Uterus (tissue), 4 donors: ENCODE data around the gene KIF26B. TPM values are rescaled to one million over a fixed set of nuclear protein-coding genes. Genes with fewer than 3 reads are reported as not detected.

Experiments
- DNase-seq, 2 donors: peaks; one replicate each; pipeline ENCODE4 v3.0.0-alpha.2; 2019 to 2020
- H3K27ac ChIP-seq, 2 donors: fragments of 200-600 bp; sonication (generic); 1 replicate in 1 of 2; 2 replicates in 1 of 2; pipeline ENCODE4 v1.5.1; 2016 to 2018
- H3K27me3 ChIP-seq, 2 donors: fragments of 200-600 bp; sonication (generic); one replicate each; pipeline ENCODE4 v1.5.1; 2018 to 2019; ENCODE audit warnings: control low read depth in 1 of 2
- H3K36me3 ChIP-seq, 2 donors: fragments of 200-600 bp; sonication (generic); one replicate each; pipeline ENCODE4 v1.5.1; 2019; ENCODE audit warnings: control low read depth in 1 of 2
- H3K4me1 ChIP-seq, 2 donors: fragments of 200-600 bp; sonication (generic); one replicate each; pipeline ENCODE4 v1.5.1; 2018 to 2019; ENCODE audit warnings: control low read depth in 1 of 2
- H3K4me3 ChIP-seq, 2 donors: fragments of 200-600 bp; sonication (generic); 1 replicate in 1 of 2; 2 replicates in 1 of 2; pipeline ENCODE4 v1.5.1; 2018 to 2019; ENCODE audit warnings: mild to moderate bottlenecking in 1 of 2
- H3K9me3 ChIP-seq, 2 donors: fragments of 200-600 bp; sonication (generic); one replicate each; pipeline ENCODE4 v1.5.1; 2019; ENCODE audit warnings: control low read depth in 1 of 2
- CTCF ChIP-seq, 4 experiments: fragments of 200-600 bp in 2 of 4; fragments of 450-650 bp in 2 of 4; sonication (generic) in 2 of 4; IDR thresholded peaks; one replicate each; pipeline ENCODE4 v1.5.1; 2016 to 2019; ENCODE audit warnings: antibody characterized with exemption in 4 of 4, mild to moderate bottlenecking in 2 of 4, moderate library complexity in 1 of 4
- POLR2A ChIP-seq, 2 donors: fragments of 450-650 bp; IDR thresholded peaks; one replicate each; pipeline ENCODE4 v1.6.1; 2016; ENCODE audit warnings: antibody characterized with exemption in 2 of 2, mild to moderate bottlenecking in 1 of 2, moderate library complexity in 1 of 2
- intact Hi-C: fragments of 100-400 bp; cut with DNase I; formaldehyde crosslinking; loops from one replicate; pipeline ENCODE4 v1.15.1; 2023; ENCODE audit warnings: low total_unique reads
- total RNA-seq, 4 donors: library from RNA; depleted of rRNA in 3 of 4; stranded (reverse); fragments of >200 nt in 3 of 4; gene quantifications; one replicate each; pipeline versions ENCODE4 v1.1.0 to v1.2.4, GENCODE V29; 2014 to 2023
- donor health status: DM: yes; HTN: yes; CAD: no.

The KIF26B gene
- total RNA-seq, 4 donors from 2014 or later: 0.27 to 17.4 (median 1.3) TPM; not detected in 1

GRCh38 chr1:245222931-245223595 is 68.3 kb downstream of the KIF26B start:
- Histone ChIP-seq H3K36me3 (no peaks in the 10 kb centered on the region), H3K27ac (no peak overlapping the region), H3K9me3 (no peaks in the 10 kb centered on the region), H3K4me1 (no peaks in the 10 kb centered on the region), H3K4me3 (no peak overlapping the region), H3K27me3 (no peaks in the 10 kb centered on the region)
- TF ChIP-seq CTCF (IDR thresholded peaks at IDR 0.05): no peak
- no peak for TF ChIP-seq POLR2A (IDR thresholded peaks at IDR 0.05)
- intact Hi-C loops: no loop called here
- DNase-seq: no peak

GRCh38 chr1:245225322-245226202 is 70.8 kb downstream of the KIF26B start:
- no peak overlapping the region for H3K27ac ChIP-seq
- no peak for TF ChIP-seq CTCF (IDR thresholded peaks at IDR 0.05)
- no peak for TF ChIP-seq POLR2A (IDR thresholded peaks at IDR 0.05)
- intact Hi-C loops: no loop called here
- H3K4me3 ChIP-seq: no peak overlapping the region
- H3K4me1 ChIP-seq: no peaks in the 10 kb centered on the region
- H3K27me3 ChIP-seq: no peaks in the 10 kb centered on the region
- H3K9me3 ChIP-seq: no peaks in the 10 kb centered on the region
- no peak for DNase-seq
- H3K36me3 ChIP-seq: no peaks in the 10 kb centered on the region

GRCh38 chr1:245226203-245226499 is 71.4 kb downstream of the KIF26B start:
- intact Hi-C loops: no loop called here
- H3K4me1 ChIP-seq: no peaks in the 10 kb centered on the region

GRCh38 chr1:245229051-245229450 is 74.3 kb downstream of the KIF26B start:
- Histone ChIP-seq H3K27me3 (no peaks in the 10 kb centered on the region), H3K4me1 (no peaks in the 10 kb centered on the region), H3K36me3 (no peaks in the 10 kb centered on the region), H3K27ac (no peak overlapping the region), H3K4me3 (no peak overlapping the region), H3K9me3 (no peaks in the 10 kb centered on the region)
- DNase-seq: no peak
- no peak for TF ChIP-seq POLR2A (IDR thresholded peaks at IDR 0.05)
- TF ChIP-seq CTCF (IDR thresholded peaks at IDR 0.05): no peak
- intact Hi-C loops: no loop called here

More at GRCh38 chr1:245226203-245226499, 71.4 kb downstream of the KIF26B start:
- no peaks in the 10 kb centered on the region for H3K36me3 ChIP-seq
- no peaks in the 10 kb centered on the region for H3K9me3 ChIP-seq
- H3K27ac ChIP-seq: no peak overlapping the region
- no peak for DNase-seq
- H3K4me3 ChIP-seq: no peak overlapping the region
- no peaks in the 10 kb centered on the region for H3K27me3 ChIP-seq
- TF ChIP-seq POLR2A (IDR thresholded peaks at IDR 0.05) (no peak), CTCF (IDR thresholded peaks at IDR 0.05) (no peak)

GRCh38 chr1:245232931-245233330 is 78.1 kb downstream of the KIF26B start:
- Histone ChIP-seq H3K4me3 (no peak overlapping the region), H3K9me3 (no peaks in the 10 kb centered on the region), H3K27me3 (no peaks in the 10 kb centered on the region), H3K27ac (no peak overlapping the region), H3K36me3 (no peaks in the 10 kb centered on the region), H3K4me1 (no peaks in the 10 kb centered on the region)
- TF ChIP-seq POLR2A (IDR thresholded peaks at IDR 0.05) (no peak), CTCF (IDR thresholded peaks at IDR 0.05) (no peak)
- intact Hi-C loops: no loop called here
- no peak for DNase-seq
